ENCODE results near the gene FN3K.
A peak's percentile ranks its signal among the peaks of the same experiment; 100 is the strongest.

The FN3K gene

GRCh38 chr17:82789806-82790205 is 54.4 kb downstream of the FN3K start:
- Histone ChIP-seq H3K27ac (ENCODE audit: poor library complexity, severe bottlenecking) (no peak overlapping the region), H3K27me3 (ENCODE audit: insufficient read depth, poor library complexity, severe bottlenecking) (no peaks in the 10 kb centered on the region), H3K9me3 (ENCODE audit: severe bottlenecking) (no peaks in the 10 kb centered on the region), H3K36me3 (ENCODE audit: low read depth) (peaks cover 18% of the 10 kb centered on the region), H3K4me1 (ENCODE audit: insufficient read depth, poor library complexity, severe bottlenecking) (peaks cover 13% of the 10 kb centered on the region), H3K4me3 (ENCODE audit: severe bottlenecking) (no peak overlapping the region)
- DNase-seq (ENCODE audit: low spot score) (no peak), ATAC-seq (ENCODE audit: low read depth) (no peak)
- no peak for TF ChIP-seq CTCF (IDR thresholded peaks at IDR 0.05; ENCODE audit: poor library complexity, severe bottlenecking)

GRCh38 chr17:82790391-82790790 is 55.0 kb downstream of the FN3K start:
- DNase-seq (ENCODE audit: low spot score): no peak
- no peak for TF ChIP-seq CTCF (IDR thresholded peaks at IDR 0.05; ENCODE audit: poor library complexity, severe bottlenecking)
- H3K27ac ChIP-seq (ENCODE audit: poor library complexity, severe bottlenecking): no peak overlapping the region
- no peaks in the 10 kb centered on the region for H3K9me3 ChIP-seq (ENCODE audit: severe bottlenecking)
- H3K27me3 ChIP-seq (ENCODE audit: insufficient read depth, poor library complexity, severe bottlenecking): no peaks in the 10 kb centered on the region
- peaks cover 13% of the 10 kb centered on the region for H3K4me1 ChIP-seq (ENCODE audit: insufficient read depth, poor library complexity, severe bottlenecking)
- no peak for ATAC-seq (ENCODE audit: low read depth)
- peaks cover 18% of the 10 kb centered on the region for H3K36me3 ChIP-seq (ENCODE audit: low read depth)
- no peak overlapping the region for H3K4me3 ChIP-seq (ENCODE audit: severe bottlenecking)

GRCh38 chr17:82791532-82791931 is 56.1 kb downstream of the FN3K start:
- H3K27me3 ChIP-seq (ENCODE audit: insufficient read depth, poor library complexity, severe bottlenecking): no peaks in the 10 kb centered on the region
- H3K4me1 ChIP-seq (ENCODE audit: insufficient read depth, poor library complexity, severe bottlenecking): peaks cover 10% of the 10 kb centered on the region
- no peak for DNase-seq (ENCODE audit: low spot score)
- ATAC-seq (ENCODE audit: low read depth): peak; percentile 30; the same call in 2 of the 3 replicates
- H3K36me3 ChIP-seq (ENCODE audit: low read depth): peaks cover 25% of the 10 kb centered on the region
- no peaks in the 10 kb centered on the region for H3K9me3 ChIP-seq (ENCODE audit: severe bottlenecking)
- TF ChIP-seq CTCF (IDR thresholded peaks at IDR 0.05; ENCODE audit: poor library complexity, severe bottlenecking): no peak
- H3K27ac ChIP-seq (ENCODE audit: poor library complexity, severe bottlenecking): no peak overlapping the region
- no peak overlapping the region for H3K4me3 ChIP-seq (ENCODE audit: severe bottlenecking)

GRCh38 chr17:82793974-82794630 is 58.7 kb downstream of the FN3K start:
- H3K4me1 ChIP-seq (ENCODE audit: insufficient read depth, poor library complexity, severe bottlenecking): peaks cover 5% of the 10 kb centered on the region
- no peak for TF ChIP-seq CTCF (IDR thresholded peaks at IDR 0.05; ENCODE audit: poor library complexity, severe bottlenecking)
- no peaks in the 10 kb centered on the region for H3K9me3 ChIP-seq (ENCODE audit: severe bottlenecking)
- no peak overlapping the region for H3K4me3 ChIP-seq (ENCODE audit: severe bottlenecking)
- ATAC-seq (ENCODE audit: low read depth): no peak
- DNase-seq (ENCODE audit: low spot score): no peak
- H3K36me3 ChIP-seq (ENCODE audit: low read depth): peaks cover 33% of the 10 kb centered on the region
- no peak overlapping the region for H3K27ac ChIP-seq (ENCODE audit: poor library complexity, severe bottlenecking)
- H3K27me3 ChIP-seq (ENCODE audit: insufficient read depth, poor library complexity, severe bottlenecking): no peaks in the 10 kb centered on the region

- ATAC-seq (ENCODE audit: low read depth): no peak
- Histone ChIP-seq H3K9me3 (ENCODE audit: severe bottlenecking) (no peaks in the 10 kb centered on the region), H3K27me3 (ENCODE audit: insufficient read depth, poor library complexity, severe bottlenecking) (no peaks in the 10 kb centered on the region), H3K4me1 (ENCODE audit: insufficient read depth, poor library complexity, severe bottlenecking) (peaks cover 5% of the 10 kb centered on the region), H3K4me3 (ENCODE audit: severe bottlenecking) (no peak overlapping the region), H3K36me3 (ENCODE audit: low read depth) (peaks cover 33% of the 10 kb centered on the region), H3K27ac (ENCODE audit: poor library complexity, severe bottlenecking) (no peak overlapping the region)
- TF ChIP-seq CTCF (IDR thresholded peaks at IDR 0.05; ENCODE audit: poor library complexity, severe bottlenecking): no peak
- no peak for DNase-seq (ENCODE audit: low spot score)
Measured at GRCh38 chr17:82794781-82795482, 59.5 kb downstream of the FN3K start.

Data from RWPE2 (cell line).